Progenitor cell of endocrine pancreas (in vitro differentiated cells): ENCODE data around the gene FANCC. TPM values are rescaled to one million over a fixed set of nuclear protein-coding genes. Genes with fewer than 3 reads are reported as not detected.

ENCODE experiments used
- DNase-seq: peaks from one replicate; pipeline ENCODE4 v3.0.0; 2021; ENCODE audit warnings: low spot score; ENCODE audit not compliant: unreplicated experiment
- H3K27ac Mint-ChIP-seq: 2 replicates; pipeline ENCODE4 v1.8.0; 2021; ENCODE audit warnings: mild to moderate bottlenecking, moderate library complexity, mixed read lengths
- H3K27me3 Mint-ChIP-seq: 2 replicates; pipeline ENCODE4 v1.8.0; 2021; ENCODE audit warnings: mixed read lengths
- H3K36me3 Mint-ChIP-seq: 2 replicates; pipeline ENCODE4 v1.8.0; 2022; ENCODE audit warnings: mixed read lengths; ENCODE audit not compliant: insufficient read depth
- H3K4me1 Mint-ChIP-seq: 2 replicates; pipeline ENCODE4 v1.8.0; 2021; ENCODE audit warnings: low read depth, mixed read lengths
- H3K4me3 Mint-ChIP-seq: 2 replicates; pipeline ENCODE4 v1.8.0; 2021; ENCODE audit warnings: low read depth, mild to moderate bottlenecking, moderate library complexity, mixed read lengths
- H3K9me3 Mint-ChIP-seq: 2 replicates; pipeline ENCODE4 v1.8.0; 2021; ENCODE audit warnings: low read depth, mixed read lengths
- total RNA-seq: library from RNA; stranded (reverse); gene quantifications from 2 replicates; pipeline ENCODE4 v1.2.1, GENCODE V29; 2021
- TF ChIP-seq, protein P1 (sequence below): fragments of 200-600 bp; sonication (generic); IDR thresholded peaks from one replicate; pipeline ENCODE4 v1.5.0; 2021; ENCODE audit warnings: antibody characterized with exemption, mild to moderate bottlenecking; ENCODE audit not compliant: unreplicated experiment

The FANCC gene
- total RNA-seq, 1 donor from 2014 or later = 28.9 TPM

GRCh38 chr9:95129476-95130291 lies 187.8 kb downstream of the FANCC start:
- Mint-ChIP-seq H3K9me3 (no peaks in the 10 kb centered on the region), H3K36me3 (no peaks in the 10 kb centered on the region), H3K27ac (no peak overlapping the region), H3K27me3 (no peaks in the 10 kb centered on the region), H3K4me3 (no peak overlapping the region), H3K4me1 (peaks cover 29% of the 10 kb centered on the region)
- TF ChIP-seq, protein P1, sequence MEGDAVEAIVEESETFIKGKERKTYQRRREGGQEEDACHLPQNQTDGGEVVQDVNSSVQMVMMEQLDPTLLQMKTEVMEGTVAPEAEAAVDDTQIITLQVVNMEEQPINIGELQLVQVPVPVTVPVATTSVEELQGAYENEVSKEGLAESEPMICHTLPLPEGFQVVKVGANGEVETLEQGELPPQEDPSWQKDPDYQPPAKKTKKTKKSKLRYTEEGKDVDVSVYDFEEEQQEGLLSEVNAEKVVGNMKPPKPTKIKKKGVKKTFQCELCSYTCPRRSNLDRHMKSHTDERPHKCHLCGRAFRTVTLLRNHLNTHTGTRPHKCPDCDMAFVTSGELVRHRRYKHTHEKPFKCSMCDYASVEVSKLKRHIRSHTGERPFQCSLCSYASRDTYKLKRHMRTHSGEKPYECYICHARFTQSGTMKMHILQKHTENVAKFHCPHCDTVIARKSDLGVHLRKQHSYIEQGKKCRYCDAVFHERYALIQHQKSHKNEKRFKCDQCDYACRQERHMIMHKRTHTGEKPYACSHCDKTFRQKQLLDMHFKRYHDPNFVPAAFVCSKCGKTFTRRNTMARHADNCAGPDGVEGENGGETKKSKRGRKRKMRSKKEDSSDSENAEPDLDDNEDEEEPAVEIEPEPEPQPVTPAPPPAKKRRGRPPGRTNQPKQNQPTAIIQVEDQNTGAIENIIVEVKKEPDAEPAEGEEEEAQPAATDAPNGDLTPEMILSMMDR = no peak
- DNase-seq = no peak

GRCh38 chr9:95128177-95128524 lies 189.4 kb downstream of the FANCC start:
- Mint-ChIP-seq H3K4me3 (no peak overlapping the region), H3K4me1 (peaks cover 30% of the 10 kb centered on the region), H3K36me3 (no peaks in the 10 kb centered on the region), H3K27ac (no peak overlapping the region), H3K9me3 (no peaks in the 10 kb centered on the region), H3K27me3 (no peaks in the 10 kb centered on the region)
- TF ChIP-seq, protein P1 = no peak
- DNase-seq = no peak

DNA sequence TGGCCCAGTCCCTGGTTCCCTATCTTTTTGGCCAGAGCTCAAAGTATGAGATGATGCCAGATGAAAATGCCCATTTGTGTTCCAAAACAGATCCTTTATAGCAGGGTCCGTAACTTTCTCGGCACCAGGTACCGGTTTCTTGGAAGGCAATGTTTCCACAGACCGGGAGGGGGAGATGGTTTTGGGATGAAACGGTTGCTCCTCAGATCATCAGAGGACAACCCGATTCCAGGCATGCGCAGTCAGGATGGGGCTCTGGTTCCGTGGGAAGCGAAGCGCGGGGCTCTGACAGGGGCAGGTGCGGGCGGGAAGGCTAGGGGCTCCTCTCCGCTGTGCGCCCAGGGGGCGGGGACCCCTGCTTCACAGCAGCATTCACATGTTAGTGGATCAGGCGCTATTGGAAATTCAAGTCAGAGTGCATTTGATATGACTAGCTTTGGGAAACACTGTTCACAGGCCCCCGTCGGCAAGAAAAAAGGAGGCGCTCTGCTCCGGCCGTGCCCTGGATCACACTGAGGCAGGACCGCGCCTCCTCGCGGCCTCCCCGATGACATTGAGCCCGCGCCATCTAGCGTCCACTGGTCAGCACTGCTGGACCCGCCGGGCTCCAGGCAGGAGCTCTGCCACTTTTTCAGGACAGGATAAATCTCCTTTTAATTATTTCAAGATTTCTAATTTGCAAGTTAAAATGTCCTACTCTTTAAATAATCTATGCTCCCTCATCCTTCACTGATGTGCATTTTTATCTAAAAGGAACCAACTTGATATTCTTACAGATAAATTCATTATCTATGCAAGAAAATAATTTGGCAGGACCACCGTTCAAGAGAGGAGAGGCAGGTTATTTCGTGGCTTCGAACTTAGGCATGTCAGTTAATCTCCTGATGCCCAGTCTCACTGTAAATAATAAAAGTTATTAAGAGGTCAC lies 190.0 kb downstream of the FANCC start:
- Mint-ChIP-seq H3K27me3 (no peaks in the 10 kb centered on the region), H3K4me1 (peaks cover 30% of the 10 kb centered on the region), H3K36me3 (no peaks in the 10 kb centered on the region), H3K4me3 (peak overlapping the region; percentile 72), H3K9me3 (no peaks in the 10 kb centered on the region), H3K27ac (no peak overlapping the region)
- TF ChIP-seq, protein P1 = peak; percentile 97
- peak; percentile 85 for DNase-seq

DNA sequence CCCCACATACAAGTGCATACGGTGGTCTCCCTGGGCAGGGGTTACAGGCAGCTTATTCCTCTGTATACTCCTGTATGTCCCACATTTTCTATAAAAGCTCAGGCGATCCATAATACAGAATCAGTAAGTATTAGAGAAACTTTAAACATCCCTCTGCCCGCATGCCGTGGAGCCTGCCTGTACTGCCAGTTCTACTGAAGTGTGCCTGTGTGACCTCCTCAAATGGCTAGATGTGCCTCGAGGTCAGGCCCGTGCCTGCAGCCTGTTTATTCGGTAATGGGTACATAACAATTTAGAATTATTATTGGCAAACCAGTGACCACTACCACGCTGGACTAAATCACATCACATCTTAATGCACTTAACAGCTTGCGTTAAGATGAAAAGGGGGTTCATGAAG lies 190.8 kb downstream of the FANCC start:
- no peaks in the 10 kb centered on the region for H3K36me3 Mint-ChIP-seq
- H3K4me3 Mint-ChIP-seq = no peak overlapping the region
- peaks cover 30% of the 10 kb centered on the region for H3K4me1 Mint-ChIP-seq
- H3K9me3 Mint-ChIP-seq = no peaks in the 10 kb centered on the region
- no peak for DNase-seq
- TF ChIP-seq, protein P1 = no peak
- no peak overlapping the region for H3K27ac Mint-ChIP-seq
- no peaks in the 10 kb centered on the region for H3K27me3 Mint-ChIP-seq

DNA sequence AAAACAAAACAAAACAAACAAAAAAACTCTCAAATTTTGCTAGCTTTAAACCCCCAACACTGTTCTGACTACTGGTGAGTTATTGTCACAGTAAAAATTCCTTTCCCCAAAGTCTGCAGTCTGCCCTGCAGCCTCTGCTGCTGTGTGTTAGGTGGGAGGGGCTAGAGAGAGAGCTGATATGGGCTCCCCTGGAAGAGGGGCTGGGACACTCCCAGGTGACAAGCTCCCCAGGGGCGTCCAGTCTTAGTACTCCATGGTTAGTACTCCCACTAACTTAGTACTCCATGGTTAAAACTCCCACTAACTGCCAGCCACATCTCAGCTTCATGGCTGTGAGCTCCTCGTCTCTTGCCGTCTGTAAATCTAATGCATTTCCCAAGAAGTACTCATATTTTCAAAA lies 191.9 kb downstream of the FANCC start:
- Mint-ChIP-seq H3K27ac (peak overlapping the region; percentile 7), H3K27me3 (no peaks in the 10 kb centered on the region), H3K9me3 (no peaks in the 10 kb centered on the region), H3K4me1 (peaks cover 26% of the 10 kb centered on the region), H3K36me3 (peaks cover 1% of the 10 kb centered on the region), H3K4me3 (no peak overlapping the region)
- no peak for DNase-seq
- TF ChIP-seq, protein P1 = no peak
